ENCODE results near the gene ST7. TPM values are rescaled to one million over a fixed set of nuclear protein-coding genes. Genes with fewer than 3 reads are reported as not detected.

Gene ST7
- total RNA-seq, 1 donor from 2014 or later: 22.1 TPM

GRCh38 chr7:117127585-117128168 is 174.4 kb downstream of the ST7 start:
- DNase-seq (ENCODE audit: low spot score): peak; percentile 56

DNA sequence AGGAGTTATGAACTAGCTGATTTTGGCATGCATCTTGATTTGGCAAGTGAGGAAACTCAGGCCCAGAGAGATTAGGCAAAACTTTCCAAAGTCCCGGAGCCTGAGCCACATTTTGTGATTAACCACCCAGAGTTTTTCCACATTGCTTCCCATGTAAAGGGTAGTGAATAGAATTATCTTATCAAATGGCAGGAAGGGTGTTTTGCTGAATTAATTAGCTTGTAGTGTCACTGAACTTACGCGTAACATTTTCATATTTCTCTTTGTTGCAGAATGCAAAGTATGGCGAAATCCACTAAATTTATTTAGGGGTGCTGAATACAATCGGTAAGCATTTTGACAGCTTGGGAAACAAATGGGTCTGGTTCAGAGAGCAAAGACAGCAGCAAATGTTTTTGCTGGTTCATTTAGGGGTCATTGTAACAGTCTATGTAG is 176.2 kb downstream of the ST7 start:
- DNase-seq (ENCODE audit: low spot score): no peak

DNA sequence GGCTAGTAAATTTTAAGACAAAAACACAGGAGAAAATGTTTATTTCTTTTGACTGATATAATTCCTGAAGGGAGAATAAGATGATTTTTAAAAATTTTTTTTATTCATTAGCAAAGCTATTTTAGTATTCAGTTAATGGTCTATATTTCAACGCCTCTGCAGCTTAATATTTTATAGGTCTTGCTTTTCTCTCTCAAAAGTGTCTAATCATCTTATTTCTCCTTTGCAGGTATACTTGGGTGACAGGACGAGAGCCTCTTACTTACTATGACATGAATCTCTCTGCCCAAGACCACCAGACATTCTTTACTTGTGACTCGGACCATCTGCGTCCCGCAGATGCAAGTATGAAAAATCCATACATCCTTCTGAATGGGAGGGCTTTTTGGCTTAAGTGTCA is 177.0 kb downstream of the ST7 start:
- no peak for DNase-seq (ENCODE audit: low spot score)

DNA sequence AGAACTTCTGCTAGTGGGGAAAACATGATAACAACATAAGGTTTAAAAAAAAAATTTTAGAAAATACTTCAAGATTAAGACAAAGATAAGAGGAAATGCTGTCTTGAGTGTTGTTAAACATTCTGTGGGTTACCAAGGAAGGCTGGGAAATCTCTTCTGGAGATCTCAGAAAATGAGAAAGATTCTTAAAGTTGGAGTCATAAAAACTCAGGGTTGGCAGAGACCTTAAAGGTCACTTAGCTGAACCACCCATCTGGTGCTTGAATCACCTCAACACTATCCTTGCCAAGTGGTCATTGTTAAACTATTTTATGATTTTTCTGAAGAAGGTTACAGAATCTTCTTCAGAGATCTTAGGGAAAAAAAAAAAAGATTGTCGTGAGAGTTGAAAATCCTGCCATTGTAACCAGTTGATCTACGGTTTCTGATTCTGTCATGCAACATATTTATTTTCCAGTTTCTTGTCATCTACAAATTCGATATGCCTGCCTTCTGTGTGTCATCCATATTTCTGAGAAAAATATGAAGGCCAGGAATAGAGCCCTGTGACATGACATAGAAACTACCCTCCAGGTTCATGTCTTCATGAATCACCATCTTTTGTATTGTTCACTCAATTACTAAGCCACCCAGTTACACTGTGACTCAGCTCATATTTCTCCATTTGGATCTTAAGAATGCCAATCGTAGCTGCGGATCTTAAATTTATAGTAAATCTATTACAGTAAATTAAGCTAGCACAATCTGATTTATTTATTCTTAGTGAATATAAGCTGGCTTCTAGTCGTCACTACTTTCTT is 179.2 kb downstream of the ST7 start:
- DNase-seq (ENCODE audit: low spot score): no peak

DNA sequence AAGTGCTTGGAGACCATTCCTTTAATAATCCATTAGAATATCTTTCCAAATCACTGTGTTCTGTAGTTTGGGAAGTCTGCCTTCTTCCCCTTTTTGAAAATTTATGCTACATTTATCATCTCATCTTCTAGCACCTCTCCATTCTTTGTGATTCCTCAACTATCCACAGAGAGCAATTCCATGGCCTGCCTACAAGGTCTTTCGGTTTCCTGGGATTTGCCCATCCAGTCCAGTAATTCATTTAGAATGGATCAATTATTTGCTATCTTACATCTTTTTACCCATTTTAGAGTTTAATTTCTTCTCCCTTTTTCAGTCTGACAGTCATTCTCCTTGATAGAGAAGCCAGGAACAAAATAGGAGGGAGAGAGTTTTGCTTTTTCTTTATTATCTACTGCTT is 179.8 kb downstream of the ST7 start:
- DNase-seq (ENCODE audit: low spot score): no peak

DNA sequence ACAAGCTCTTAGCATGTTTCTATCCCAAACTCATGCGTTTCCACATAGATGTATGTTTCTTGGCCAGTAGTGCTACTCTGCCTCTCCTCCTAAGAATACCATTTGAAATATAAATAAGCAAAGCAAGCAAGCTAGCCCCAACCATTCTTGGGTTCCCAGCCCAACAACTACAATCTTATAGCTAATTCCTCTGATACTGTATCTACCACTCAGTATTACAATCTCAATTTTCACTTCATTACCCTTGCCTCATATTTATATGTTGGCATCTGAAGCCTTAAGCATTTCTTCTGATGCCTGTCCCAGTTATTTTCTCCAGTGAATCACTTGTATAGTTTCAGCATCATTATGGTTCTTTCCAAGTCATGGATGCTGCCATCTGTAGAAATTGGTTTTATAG is 181.1 kb downstream of the ST7 start:
- DNase-seq (ENCODE audit: low spot score): no peak

- no peak for DNase-seq (ENCODE audit: low spot score)
Observed at GRCh38 chr7:117134889-117135552, 181.7 kb downstream of the ST7 start.

GRCh38 chr7:117135553-117135891 is 182.2 kb downstream of the ST7 start:
- no peak for DNase-seq (ENCODE audit: low spot score)

DNA sequence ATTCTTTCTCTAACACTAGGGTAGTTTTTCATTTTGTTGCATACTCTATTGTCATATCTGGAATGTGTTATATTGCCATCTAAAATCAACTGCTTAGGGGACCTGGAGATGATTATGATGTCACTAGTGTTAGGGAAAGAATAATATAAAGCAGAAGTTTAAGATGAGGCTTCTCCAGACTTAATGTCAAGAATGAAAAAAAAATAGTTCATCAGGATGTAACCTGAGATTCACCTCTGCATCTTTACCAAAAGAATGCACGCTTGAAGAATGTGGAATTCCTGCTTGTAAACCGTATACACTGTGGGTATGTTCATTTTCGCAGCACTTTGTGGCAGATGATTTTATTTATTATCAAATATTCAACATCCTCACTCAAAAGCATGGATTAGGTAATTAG is 184.6 kb downstream of the ST7 start:
- no peak for DNase-seq (ENCODE audit: low spot score)

DNA sequence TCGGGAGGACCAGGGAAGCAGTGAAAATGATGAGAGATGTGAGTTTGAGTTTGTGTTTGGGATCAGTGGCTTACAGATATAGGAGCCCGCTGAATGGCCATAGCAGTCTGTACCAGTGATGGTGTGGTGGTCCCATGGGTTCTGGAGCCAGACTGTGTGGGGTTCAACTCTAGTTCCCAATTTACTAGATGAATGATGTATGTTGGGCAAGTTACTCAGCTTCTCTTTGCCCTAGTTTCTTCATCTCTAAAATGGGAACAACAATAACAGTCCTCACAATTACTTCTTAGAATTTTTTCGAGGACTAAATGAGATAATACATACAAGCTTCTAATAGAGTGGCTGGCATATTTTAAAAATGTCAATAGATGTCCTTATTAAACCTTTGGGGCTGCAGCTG is 185.2 kb downstream of the ST7 start:
- DNase-seq (ENCODE audit: low spot score): no peak

GRCh38 chr7:117138981-117139380 is 185.7 kb downstream of the ST7 start:
- no peak for DNase-seq (ENCODE audit: low spot score)

- DNase-seq (ENCODE audit: low spot score): no peak
Observed at GRCh38 chr7:117139397-117139984, 186.2 kb downstream of the ST7 start.

DNA sequence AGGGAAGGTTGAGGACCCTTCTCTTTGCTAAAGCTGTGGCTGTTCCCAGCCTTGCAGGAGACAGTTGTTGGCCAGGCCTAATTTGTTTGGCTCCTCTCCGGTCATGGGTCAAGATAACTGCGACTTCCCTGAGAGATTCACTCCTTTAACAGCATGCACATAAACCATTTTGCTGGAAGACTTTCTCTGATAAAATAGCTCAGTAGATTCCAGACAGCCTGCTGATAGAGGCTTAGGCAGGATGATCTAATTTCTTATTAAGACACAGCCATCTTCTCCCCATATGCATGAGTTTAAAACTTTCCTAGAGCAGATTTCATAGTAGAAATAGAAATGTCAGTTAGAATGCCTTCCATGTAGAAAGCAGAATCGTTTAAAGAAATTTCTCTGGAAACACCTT is 187.6 kb downstream of the ST7 start:
- no peak for DNase-seq (ENCODE audit: low spot score)

DNA sequence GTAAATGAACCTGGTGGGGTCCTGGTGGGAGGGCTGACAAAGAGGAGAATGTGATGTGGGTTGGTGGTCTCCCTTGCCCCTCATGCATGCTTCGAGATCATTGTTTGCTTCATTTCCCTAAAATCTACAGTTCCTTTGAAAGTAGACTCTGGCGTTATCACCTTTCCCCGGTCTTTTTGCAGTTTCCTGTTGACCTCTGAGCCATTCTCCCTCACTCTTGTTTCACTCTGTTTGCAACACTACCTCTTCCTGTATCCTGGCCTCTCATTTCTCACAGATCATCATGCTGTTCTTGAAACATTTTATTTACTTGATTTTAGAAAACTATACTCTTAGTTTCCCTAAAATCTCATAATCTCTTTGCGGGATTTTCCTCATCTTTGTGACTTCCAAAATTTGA is 189.8 kb downstream of the ST7 start:
- no peak for DNase-seq (ENCODE audit: low spot score)

DNA sequence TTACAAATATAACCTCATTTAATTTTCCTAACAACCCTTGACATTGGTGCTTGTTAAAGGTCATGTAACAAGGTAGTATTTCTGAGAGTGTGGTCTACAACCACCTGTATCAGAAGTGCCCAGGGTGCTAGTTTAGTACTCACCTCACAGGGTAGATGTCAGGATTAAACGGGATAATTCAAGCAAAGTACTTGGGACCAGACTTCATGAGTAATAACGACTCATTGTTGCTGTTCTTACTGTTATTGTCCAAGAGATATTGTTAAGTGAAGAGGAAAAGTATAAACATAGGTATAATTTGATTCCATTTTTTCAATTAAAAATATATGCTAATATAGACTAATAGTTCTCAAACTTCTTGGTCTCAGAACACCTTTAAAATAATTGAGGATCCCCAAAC is 190.3 kb downstream of the ST7 start:
- DNase-seq (ENCODE audit: low spot score): no peak

DNA sequence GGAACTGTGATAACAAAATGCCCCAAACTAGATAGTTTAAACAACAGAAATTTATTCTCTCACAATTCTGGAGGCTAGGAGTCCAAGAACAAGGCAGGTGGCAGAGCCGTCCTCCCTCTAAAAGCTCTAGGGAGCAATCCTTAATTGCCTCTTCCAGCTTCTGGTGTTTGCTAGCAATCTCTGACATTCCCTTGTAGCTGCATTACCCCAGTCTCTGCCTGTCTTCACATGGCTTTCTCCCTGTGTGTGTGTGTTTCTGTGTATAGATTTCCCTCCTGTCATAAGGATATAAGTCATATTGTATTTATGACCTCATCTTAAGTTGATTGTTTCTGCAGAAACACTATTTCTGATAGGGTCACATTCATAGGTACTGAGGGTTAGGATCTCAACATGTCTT is 192.0 kb downstream of the ST7 start:
- no peak for DNase-seq (ENCODE audit: low spot score)

DNA sequence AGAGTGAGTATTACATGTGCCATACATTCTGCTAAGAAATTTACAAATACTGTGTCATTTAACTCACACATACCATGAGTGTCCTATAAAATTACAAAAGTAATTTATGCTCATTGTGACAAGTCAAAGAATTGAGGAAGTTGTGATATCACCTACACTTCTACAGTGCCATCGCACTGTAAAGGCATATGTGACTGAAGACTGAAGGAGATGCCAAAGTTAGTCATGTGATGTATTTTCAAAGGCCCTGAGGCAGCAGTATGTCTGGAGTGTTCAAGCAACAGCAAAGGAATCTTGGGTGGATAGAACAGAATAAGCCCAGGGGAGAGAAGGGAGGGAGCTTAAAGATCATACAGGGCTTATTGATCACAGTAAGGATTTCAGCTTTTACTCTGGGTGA is 192.8 kb downstream of the ST7 start:
- no peak for DNase-seq (ENCODE audit: low spot score)

- no peak for DNase-seq (ENCODE audit: low spot score)
Observed at GRCh38 chr7:117146511-117146910, 193.2 kb downstream of the ST7 start.

DNA sequence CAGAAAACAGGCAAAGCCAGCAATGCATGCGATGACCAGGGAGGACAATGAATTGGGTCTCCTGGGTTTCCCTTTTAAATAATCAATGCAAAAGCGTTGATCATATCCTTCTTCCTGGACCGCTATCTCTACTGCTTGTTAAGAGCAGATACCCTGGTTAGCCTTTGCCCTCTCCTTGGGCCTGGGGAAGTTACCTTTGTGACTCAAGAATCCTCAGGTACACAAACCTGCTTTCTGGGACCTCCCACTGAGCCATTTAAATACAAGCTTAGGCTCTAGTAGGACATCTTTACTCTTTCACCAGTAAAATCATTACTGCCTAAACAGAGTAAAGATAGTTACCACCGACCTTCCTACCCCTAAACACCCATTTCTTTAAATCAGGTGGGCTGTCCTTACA is 195.7 kb downstream of the ST7 start:
- peak; percentile 11 for DNase-seq (ENCODE audit: low spot score)

DNA sequence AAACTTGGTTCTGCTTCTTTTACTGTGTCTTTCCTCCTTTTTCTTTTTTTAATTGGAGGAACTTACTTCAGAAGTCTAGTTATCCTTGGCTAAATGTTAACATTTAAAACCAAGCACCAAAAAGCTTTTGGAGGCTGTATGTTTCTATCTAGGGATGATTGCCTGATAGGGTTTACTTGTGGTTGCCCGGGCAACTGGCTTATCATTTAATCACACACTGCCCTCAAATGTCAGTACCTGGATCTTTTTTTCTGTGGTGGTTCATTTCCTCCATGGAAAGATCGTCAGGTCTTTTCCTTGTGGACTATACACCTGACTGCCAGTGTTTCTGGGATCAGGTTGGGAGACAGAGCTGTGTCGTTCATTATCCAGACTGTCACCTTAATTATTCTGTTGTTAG is 196.4 kb downstream of the ST7 start:
- DNase-seq (ENCODE audit: low spot score): no peak

DNA sequence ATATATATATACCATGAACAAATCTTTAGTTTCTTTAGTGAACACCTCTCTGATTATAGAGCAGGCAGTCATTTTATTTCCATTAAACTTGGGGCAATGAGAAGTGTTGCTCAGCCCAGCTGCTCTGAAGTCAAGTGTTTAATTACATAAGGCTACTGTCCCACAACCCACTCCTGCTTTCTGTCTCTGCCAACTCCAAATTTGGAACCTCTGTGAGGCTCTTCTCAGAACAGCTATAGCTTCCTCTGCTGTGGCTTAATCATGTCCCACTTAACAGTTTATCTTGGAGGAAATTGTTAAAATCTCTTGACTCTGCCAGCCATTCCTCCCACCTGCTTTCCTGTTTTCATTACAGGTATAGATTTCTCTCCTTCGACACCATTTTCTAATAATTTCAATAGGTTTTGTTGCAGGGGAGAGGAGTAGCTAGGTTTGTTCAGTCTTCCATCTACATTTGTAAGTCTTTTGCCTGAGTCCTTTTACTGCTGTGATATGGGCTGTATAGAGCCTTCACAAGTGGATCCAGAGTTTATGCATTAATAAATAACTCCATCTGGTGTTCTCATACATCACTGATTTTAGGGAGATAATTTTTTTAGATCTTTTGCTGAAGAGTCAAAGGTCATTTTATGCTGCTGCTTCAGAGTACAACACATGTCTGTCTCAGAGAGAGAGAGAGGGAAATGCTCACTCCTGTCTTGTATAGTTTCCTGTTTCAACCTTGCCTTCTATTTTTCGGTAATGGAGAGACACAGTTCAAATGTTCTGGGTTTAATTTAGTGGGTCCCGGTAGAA is 199.1 kb downstream of the ST7 start:
- DNase-seq (ENCODE audit: low spot score): no peak

DNA sequence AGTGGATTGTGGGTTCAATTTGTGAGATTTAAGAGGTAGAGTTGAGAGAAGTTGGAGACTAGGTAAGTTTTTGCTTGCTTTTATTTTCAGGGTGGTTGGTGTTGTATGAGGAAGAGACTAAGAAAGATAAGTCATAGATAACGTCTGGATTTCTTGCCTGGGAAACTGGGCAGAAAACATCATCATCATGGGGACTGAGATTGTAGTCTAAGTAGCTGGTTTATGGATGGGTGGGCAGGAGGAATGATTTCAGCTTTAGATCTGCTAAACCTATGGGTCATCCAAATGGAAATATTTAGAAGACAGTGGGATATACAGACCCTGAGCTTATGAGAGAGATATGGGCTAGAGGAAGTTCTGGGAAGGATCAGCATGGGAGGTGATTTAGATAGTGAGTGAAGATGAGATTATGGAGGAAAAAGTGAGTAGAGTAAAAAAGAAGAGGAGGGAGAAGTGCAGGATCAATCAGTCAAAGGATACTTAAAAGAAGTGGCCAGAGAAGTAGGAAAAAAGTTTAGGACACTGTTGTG is 199.8 kb downstream of the ST7 start:
- no peak for DNase-seq (ENCODE audit: low spot score)
